HG02973 (cell line): ENCODE data around the gene SERINC2.

ENCODE experiments used
- ATAC-seq: cut with Tn5 transposase; IDR thresholded peaks from one replicate; pipeline ENCODE4 v1.9.1; 2021; ENCODE audit warnings: moderate library complexity; ENCODE audit not compliant: unreplicated experiment

Gene SERINC2

GRCh38 chr1:31412732-31413404, at the start of gene SERINC2:
TSS of gene SERINC2 (plus strand) at chr1:31413213. CDS start at chr1:31413266, 53 bp downstream.
- ATAC-seq = no peak

GRCh38 chr1:31364561-31365250, 48.3 kb upstream of the SERINC2 start:
- no peak for ATAC-seq

GRCh38 chr1:31366796-31367195, 46.2 kb upstream of the SERINC2 start:
- ATAC-seq = no peak

- no peak for ATAC-seq
Observed at GRCh38 chr1:31368611-31369107, 44.4 kb upstream of the SERINC2 start.

GRCh38 chr1:31370021-31370420, 43.0 kb upstream of the SERINC2 start:
- ATAC-seq = no peak

GRCh38 chr1:31370565-31370964, 42.4 kb upstream of the SERINC2 start:
- ATAC-seq = no peak

GRCh38 chr1:31371121-31371959, 41.7 kb upstream of the SERINC2 start:
- no peak for ATAC-seq

- no peak for ATAC-seq
Observed at GRCh38 chr1:31372051-31372450, 41.0 kb upstream of the SERINC2 start.

- ATAC-seq = no peak
Observed at GRCh38 chr1:31372751-31373055, 40.3 kb upstream of the SERINC2 start.

GRCh38 chr1:31373056-31373896, 39.7 kb upstream of the SERINC2 start, which contains the start of gene FABP3:
TSS of gene FABP3 (minus strand) at chr1:31373076. CDS start at chr1:31373014, 62 bp downstream.
- ATAC-seq = no peak

- no peak for ATAC-seq
Observed at GRCh38 chr1:31373897-31374486, 39.0 kb upstream of the SERINC2 start.

GRCh38 chr1:31374511-31375196, 38.4 kb upstream of the SERINC2 start:
- ATAC-seq = no peak

- no peak for ATAC-seq
Observed at GRCh38 chr1:31376375-31377134, 36.5 kb upstream of the SERINC2 start.

- ATAC-seq = no peak
Observed at GRCh38 chr1:31377364-31377863, 35.6 kb upstream of the SERINC2 start.

GRCh38 chr1:31378001-31378400, 35.0 kb upstream of the SERINC2 start:
- ATAC-seq = no peak

GRCh38 chr1:31380181-31380580, 32.8 kb upstream of the SERINC2 start:
- no peak for ATAC-seq

- ATAC-seq = no peak
Observed at GRCh38 chr1:31381394-31382294, 31.4 kb upstream of the SERINC2 start.
